NK-92 treated with Interleukin-12 subunit alpha and Interleukin-12 subunit beta, amount 100 ng/mL, for 24 hours (cell line): ENCODE results near the gene CTU2.

Experiments used
- DNase-seq: peaks from one replicate; lab custom pipeline; 2025; lab: John Stamatoyannopoulos, UW

Gene CTU2

GRCh38 chr16:88730632-88731607 is 24.6 kb downstream of the CTU2 start:
- no peak for DNase-seq

GRCh38 chr16:88731699-88732098 is 25.4 kb downstream of the CTU2 start:
- peak; percentile 59 for DNase-seq

GRCh38 chr16:88732172-88732960 is 26.1 kb downstream of the CTU2 start:
- no peak for DNase-seq

- no peak for DNase-seq
Measured at GRCh38 chr16:88732961-88733294, 26.6 kb downstream of the CTU2 start.

GRCh38 chr16:88733630-88734360 is 27.5 kb downstream of the CTU2 start:
- no peak for DNase-seq

GRCh38 chr16:88734361-88734728 is 28.0 kb downstream of the CTU2 start:
- DNase-seq, result no peak

GRCh38 chr16:88735121-88735520 is 28.8 kb downstream of the CTU2 start:
- no peak for DNase-seq

- DNase-seq, result no peak
Measured at GRCh38 chr16:88735616-88736015, 29.3 kb downstream of the CTU2 start.

GRCh38 chr16:88736088-88736487 is 29.8 kb downstream of the CTU2 start:
- no peak for DNase-seq

- no peak for DNase-seq
Measured at GRCh38 chr16:88736496-88736895, 30.2 kb downstream of the CTU2 start.

- peak; percentile 31 for DNase-seq
Measured at GRCh38 chr16:88737298-88738150, 31.2 kb downstream of the CTU2 start.

- DNase-seq, result no peak
Measured at GRCh38 chr16:88738151-88739084, 32.1 kb downstream of the CTU2 start.

GRCh38 chr16:88739139-88739976 is 33.1 kb downstream of the CTU2 start:
- DNase-seq, result no peak

GRCh38 chr16:88739977-88740726 is 33.8 kb downstream of the CTU2 start:
- DNase-seq, result no peak

GRCh38 chr16:88740727-88741055 is 34.4 kb downstream of the CTU2 start:
- DNase-seq, result no peak

- no peak for DNase-seq
Measured at GRCh38 chr16:88741368-88741767, 35.1 kb downstream of the CTU2 start.

GRCh38 chr16:88742896-88743605 is 36.7 kb downstream of the CTU2 start:
- DNase-seq, result no peak
